Measurements from ENCODE around the gene LRRK1. TPM values are rescaled to one million over a fixed set of nuclear protein-coding genes. Genes with fewer than 3 reads are reported as not detected.
A peak's percentile ranks its signal among the peaks of the same experiment; 100 is the strongest.

LRRK1 gene
- total and polyA plus RNA-seq, 2 of the 4 experiments (the other 2 are of a cell fraction) = 3.0 to 5.8 TPM

DNA sequence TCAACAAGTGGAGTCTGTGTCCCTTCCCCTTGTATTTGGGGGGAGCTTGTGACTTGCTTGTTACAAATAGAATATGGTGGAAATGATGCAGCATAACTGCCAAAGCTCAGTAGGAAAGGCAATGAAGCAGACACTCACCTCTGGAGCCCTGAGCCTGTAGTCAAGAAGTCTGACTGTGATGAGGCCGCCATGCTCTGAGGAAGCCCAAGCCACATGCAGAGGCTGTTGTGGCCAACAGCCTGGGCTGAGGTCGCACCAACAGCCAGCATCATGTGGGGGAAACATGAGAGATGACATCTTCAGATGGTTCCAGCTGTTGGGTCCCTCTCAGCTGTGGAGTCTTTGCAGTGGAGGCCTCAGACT lies 171.3 kb downstream of the LRRK1 start:
- Histone ChIP-seq H3K9me3 (ENCODE audit: control insufficient read depth, insufficient read depth, low read length) (no peaks in the 10 kb centered on the region), H3K18ac (ENCODE audit: low read depth, low read length) (no peak overlapping the region), H2AFZ (replicated peaks; ENCODE audit: low read length, poor library complexity) (peak overlapping the region; percentile 43), H4K8ac (ENCODE audit: low read depth in 2 of 2, low read length in 2 of 2) (no peak overlapping the region), H4K20me1 (ENCODE audit: insufficient read depth, low read length) (no peaks in the 10 kb centered on the region), H3K56ac (ENCODE audit: extremely low read depth, insufficient read depth, low read length) (no peak overlapping the region), H3K23ac (ENCODE audit: low read depth, low read length) (0 out of 2 replicates have a peak overlapping the region, but pooled peaks have one; percentile 19), H3K4me2 (ENCODE audit: low read depth, low read length) (no peak overlapping the region), H4K5ac (ENCODE audit: low read depth, low read length) (no peak overlapping the region), H3K9me1 (ENCODE audit: insufficient read depth, low read length) (peaks cover 13% of the 10 kb centered on the region; the same call in 1 of the 2 replicates), H3K27ac (ENCODE audit: insufficient read depth, low read length) (no peak overlapping the region), H3K36me3 (ENCODE audit: control insufficient read depth, insufficient read depth, low read length) (no peaks in the 10 kb centered on the region), H3K4me3 (ENCODE audit: insufficient read depth, low read depth, low read length) (no peak overlapping the region), H2BK120ac (ENCODE audit: low read depth, low read length) (peak overlapping the region; percentile 49), H3K27me3 (ENCODE audit: control insufficient read depth, insufficient read depth, low read length) (no peaks in the 10 kb centered on the region), H2BK15ac (ENCODE audit: low read depth, low read length) (0 out of 3 replicates have a peak overlapping the region, but pooled peaks have one; percentile 65), H3K79me1 (ENCODE audit: low read depth in 1 of 2, low read length in 2 of 2) (peaks cover 3 to 9% of the 10 kb centered on the region in 2 experiments; a peak in 2 of 4 replicates), H2BK5ac (ENCODE audit: low read depth, low read length, poor library complexity, severe bottlenecking) (no peak overlapping the region), H2BK20ac (ENCODE audit: low read depth, low read length) (peak overlapping the region; percentile 45; the same call in 1 of the 2 replicates), H4K91ac (ENCODE audit: insufficient read depth, low read depth, low read length) (no peak overlapping the region; the same call in 1 of the 2 replicates), H3K9ac (ENCODE audit: low read depth, low read length) (no peak overlapping the region), H2AK5ac (ENCODE audit: low read depth, low read length) (peak overlapping the region; percentile 73), H3K4me1 (ENCODE audit: control insufficient read depth, insufficient read depth, low read length) (peaks cover 15% of the 10 kb centered on the region), H3K14ac (replicated peaks; ENCODE audit: low read depth, low read length) (peak overlapping the region; percentile 27; the same call in 1 of the 2 replicates), H3K4ac (ENCODE audit: low read depth, low read length) (peak overlapping the region; percentile 14; the same call in 1 of the 2 replicates), H2AK9ac (replicated peaks; ENCODE audit: low read depth, low read length, poor library complexity) (peak overlapping the region; percentile 24)
- CTCF ChIA-PET = interaction anchor here (1.7 kb wide), 1 partner anchor 31 kb away, joined by 4 read pairs; no protein-coding TSS in a partner anchor
- 90% methylated on average over 2 of the region's 2 CpGs; no CpG with 5 or more reads in 1 of the 2 experiments for WGBS, 2 experiments (ENCODE audit: extremely low coverage in 2 of 2, insufficient read length in 1 of 2)
- POLR2A ChIA-PET (ENCODE audit: unreplicated experiment) = no interaction called here
- ATAC-seq (ENCODE audit: low read depth) (no peak), DNase-seq (no peak)
- in situ Hi-C loops (cut with MboI; ENCODE audit: low sequenced_read_pairs) (loop anchor here (5.0 kb wide), 1 partner anchor 167 kb away; no protein-coding TSS in a partner anchor), dilution Hi-C loops (cut with HindIII; ENCODE audit: low sequenced_read_pairs, unreplicated experiment) (no loop called here), intact Hi-C loops (cut with micrococcal nuclease) (no loop called here)
- BruUV-seq (replicated peaks) = no TSS peak
- TF ChIP-seq BHLHE40 (IDR thresholded peaks at IDR 0.05; ENCODE audit: low read depth, low read length) (no peak), CEBPB (IDR thresholded peaks at IDR 0.05; ENCODE audit: low read depth, low read length) (no peak), SMC3 (IDR thresholded peaks at IDR 0.05; ENCODE audit: low read depth, low read length) (no peak), FOS (IDR thresholded peaks at IDR 0.05; ENCODE audit: low read depth, low read length) (no peak), RFX5 (IDR thresholded peaks at IDR 0.05; ENCODE audit: low read depth, low read length) (no peak), RCOR1 (IDR thresholded peaks at IDR 0.05; ENCODE audit: insufficient replicate concordance, low read length) (no peak), CHD1 (IDR thresholded peaks at IDR 0.05; ENCODE audit: low read depth, low read length) (no peak), POLR2A (IDR thresholded peaks at IDR 0.05; ENCODE audit: low read depth, low read length) (no peak), MAFK (IDR thresholded peaks at IDR 0.05; ENCODE audit: low read depth, low read length) (no peak), RAD21 (IDR thresholded peaks at IDR 0.05; ENCODE audit: low read length) (no peak)
- TF ChIP-seq, protein P1, sequence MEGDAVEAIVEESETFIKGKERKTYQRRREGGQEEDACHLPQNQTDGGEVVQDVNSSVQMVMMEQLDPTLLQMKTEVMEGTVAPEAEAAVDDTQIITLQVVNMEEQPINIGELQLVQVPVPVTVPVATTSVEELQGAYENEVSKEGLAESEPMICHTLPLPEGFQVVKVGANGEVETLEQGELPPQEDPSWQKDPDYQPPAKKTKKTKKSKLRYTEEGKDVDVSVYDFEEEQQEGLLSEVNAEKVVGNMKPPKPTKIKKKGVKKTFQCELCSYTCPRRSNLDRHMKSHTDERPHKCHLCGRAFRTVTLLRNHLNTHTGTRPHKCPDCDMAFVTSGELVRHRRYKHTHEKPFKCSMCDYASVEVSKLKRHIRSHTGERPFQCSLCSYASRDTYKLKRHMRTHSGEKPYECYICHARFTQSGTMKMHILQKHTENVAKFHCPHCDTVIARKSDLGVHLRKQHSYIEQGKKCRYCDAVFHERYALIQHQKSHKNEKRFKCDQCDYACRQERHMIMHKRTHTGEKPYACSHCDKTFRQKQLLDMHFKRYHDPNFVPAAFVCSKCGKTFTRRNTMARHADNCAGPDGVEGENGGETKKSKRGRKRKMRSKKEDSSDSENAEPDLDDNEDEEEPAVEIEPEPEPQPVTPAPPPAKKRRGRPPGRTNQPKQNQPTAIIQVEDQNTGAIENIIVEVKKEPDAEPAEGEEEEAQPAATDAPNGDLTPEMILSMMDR (conservative IDR thresholded peaks at IDR 0.05; ENCODE audit: low read depth, low read length) = no peak
- TF ChIP-seq, protein P2, sequence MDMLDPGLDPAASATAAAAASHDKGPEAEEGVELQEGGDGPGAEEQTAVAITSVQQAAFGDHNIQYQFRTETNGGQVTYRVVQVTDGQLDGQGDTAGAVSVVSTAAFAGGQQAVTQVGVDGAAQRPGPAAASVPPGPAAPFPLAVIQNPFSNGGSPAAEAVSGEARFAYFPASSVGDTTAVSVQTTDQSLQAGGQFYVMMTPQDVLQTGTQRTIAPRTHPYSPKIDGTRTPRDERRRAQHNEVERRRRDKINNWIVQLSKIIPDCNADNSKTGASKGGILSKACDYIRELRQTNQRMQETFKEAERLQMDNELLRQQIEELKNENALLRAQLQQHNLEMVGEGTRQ (IDR thresholded peaks at IDR 0.05; ENCODE audit: low read depth, low read length) = no peak
